H9 (cell line): Measurements from ENCODE around the gene TNK2. TPM values are rescaled to one million over a fixed set of nuclear protein-coding genes. Genes with fewer than 3 reads are reported as not detected.

ENCODE experiments used
- DNase-seq: peaks from one replicate; pipeline ENCODE4 v3.0.0-alpha.2; 2017
- H2AFZ ChIP-seq: one replicate; pipeline ENCODE4 v1.6.1; 2013; ENCODE audit warnings: mild to moderate bottlenecking, low read length, control low read depth, moderate library complexity
- H2AK5ac ChIP-seq: 2 replicates; pipeline ENCODE4 v1.6.1; 2013; ENCODE audit warnings: low read length, control low read depth, mixed read lengths; ENCODE audit not compliant: insufficient read length
- H2BK120ac ChIP-seq: one replicate; pipeline ENCODE4 v1.6.1; 2013; ENCODE audit warnings: low read depth, mild to moderate bottlenecking, low read length, control low read depth, inconsistent platforms; ENCODE audit not compliant: poor library complexity, severe bottlenecking
- H2BK12ac ChIP-seq: 2 replicates; pipeline ENCODE4 v1.6.1; 2013; ENCODE audit warnings: low read length, control low read depth, mixed read lengths, low read depth; ENCODE audit not compliant: insufficient read length
- H2BK15ac ChIP-seq: 2 replicates; pipeline ENCODE4 v1.6.1; 2013; ENCODE audit warnings: low read depth, low read length, control low read depth
- H2BK20ac ChIP-seq: one replicate; pipeline ENCODE4 v1.6.1; 2013; ENCODE audit warnings: low read depth, mild to moderate bottlenecking, low read length, control low read depth, inconsistent platforms; ENCODE audit not compliant: poor library complexity, severe bottlenecking
- H2BK5ac ChIP-seq: 2 replicates; pipeline ENCODE4 v1.6.1; 2013; ENCODE audit warnings: low read length, control low read depth, mixed read lengths; ENCODE audit not compliant: insufficient read length
- H3K14ac ChIP-seq: 2 replicates; pipeline ENCODE4 v1.6.1; 2013; ENCODE audit warnings: low read length, control low read depth; ENCODE audit not compliant: insufficient read depth
- H3K18ac ChIP-seq: 2 replicates; pipeline ENCODE4 v1.6.1; 2013; ENCODE audit warnings: low read depth, mild to moderate bottlenecking, mixed read lengths, low read length, control low read depth; ENCODE audit not compliant: insufficient read length
- H3K23ac ChIP-seq: 2 replicates; pipeline ENCODE4 v1.6.1; 2013; ENCODE audit warnings: low read length, control low read depth, mixed read lengths, low read depth; ENCODE audit not compliant: insufficient read length
- H3K23me2 ChIP-seq: 2 replicates; pipeline ENCODE4 v1.6.1; 2013; ENCODE audit warnings: low read depth, mild to moderate bottlenecking, mixed read lengths, low read length, control low read depth; ENCODE audit not compliant: insufficient read length, poor library complexity, severe bottlenecking
- H3K27ac ChIP-seq: 2 replicates; pipeline ENCODE4 v1.5.1; 2013; ENCODE audit warnings: low read length, control low read depth, mixed read lengths, low read depth; ENCODE audit not compliant: insufficient read length
- H3K27me3 ChIP-seq: 2 replicates; pipeline ENCODE4 v1.6.1; 2013; ENCODE audit warnings: low read length, control low read depth, inconsistent platforms; ENCODE audit not compliant: insufficient read depth
- H3K4ac ChIP-seq: 2 replicates; pipeline ENCODE4 v1.6.1; 2013; ENCODE audit warnings: low read depth, mild to moderate bottlenecking, control low read depth, inconsistent platforms, low read length, moderate library complexity
- H3K4me1 ChIP-seq: 2 replicates; pipeline ENCODE4 v1.6.1; 2013; ENCODE audit warnings: low read length, control low read depth, inconsistent platforms; ENCODE audit not compliant: insufficient read depth
- H3K4me2 ChIP-seq: 2 replicates; pipeline ENCODE4 v1.6.1; 2013; ENCODE audit warnings: low read length, control low read depth, mixed read lengths; ENCODE audit not compliant: insufficient read length, insufficient read depth
- H3K56ac ChIP-seq: 2 replicates; pipeline ENCODE4 v1.6.1; 2013; ENCODE audit warnings: low read depth, mild to moderate bottlenecking, mixed read lengths, low read length, control low read depth; ENCODE audit not compliant: insufficient read length
- H3K79me1 ChIP-seq: 2 replicates; pipeline ENCODE4 v1.6.1; 2013; ENCODE audit warnings: low read depth, mild to moderate bottlenecking, moderate library complexity, low read length, control low read depth, inconsistent platforms; ENCODE audit not compliant: insufficient read depth, poor library complexity, severe bottlenecking
- H3K79me2 ChIP-seq: 2 replicates; pipeline ENCODE4 v1.6.1; 2013; ENCODE audit warnings: low read length, control low read depth, inconsistent platforms; ENCODE audit not compliant: insufficient read depth
- H3K9ac ChIP-seq: 2 replicates; pipeline ENCODE4 v1.6.1; 2013; ENCODE audit warnings: low read length, control low read depth, mixed read lengths; ENCODE audit not compliant: insufficient read length; ENCODE audit errors: extremely low read depth
- H3K9me3 ChIP-seq: one replicate; pipeline ENCODE4 v1.6.1; 2013; ENCODE audit warnings: low read depth, low read length, inconsistent platforms; ENCODE audit not compliant: control insufficient read depth
- H3T11ph ChIP-seq: one replicate; pipeline ENCODE4 v1.6.1; 2013; ENCODE audit warnings: mild to moderate bottlenecking, low read length, control low read depth, inconsistent platforms
- H4K20me1 ChIP-seq: one replicate; pipeline ENCODE4 v1.6.1; 2013; ENCODE audit not compliant: control insufficient read depth, insufficient read length, insufficient read depth
- H4K5ac ChIP-seq: 2 replicates; pipeline ENCODE4 v1.6.1; 2013; ENCODE audit warnings: low read depth, mild to moderate bottlenecking, mixed read lengths, low read length, control low read depth; ENCODE audit not compliant: insufficient read length
- H4K8ac ChIP-seq: replicated peaks from 2 replicates; pipeline ENCODE4 v1.6.1; 2013; ENCODE audit warnings: low read length, control low read depth, mixed read lengths, low read depth; ENCODE audit not compliant: insufficient read length
- H4K91ac ChIP-seq: 2 replicates; pipeline ENCODE4 v1.6.1; 2013; ENCODE audit warnings: low read depth, mild to moderate bottlenecking, moderate library complexity, mixed read lengths, low read length, control low read depth; ENCODE audit not compliant: insufficient read length
- H3K27ac Mint-ChIP-seq, 3 experiments: 2 replicates in 2 of 3; 3 replicates in 1 of 3; pipeline ENCODE4 v1.8.0; 2020 to 2021; ENCODE audit warnings: mixed read lengths in 3 of 3, mild to moderate bottlenecking in 1 of 3, moderate library complexity in 1 of 3
- H3K27me3 Mint-ChIP-seq: 2 replicates; pipeline ENCODE4 v1.8.0; 2021; ENCODE audit warnings: low read depth, mild to moderate bottlenecking, moderate library complexity, mixed read lengths
- H3K36me3 Mint-ChIP-seq, 3 experiments: 2 replicates in 2 of 3; 3 replicates in 1 of 3; pipeline ENCODE4 v1.8.0; 2020 to 2021; ENCODE audit warnings: low read depth in 3 of 3, mixed read lengths in 3 of 3; ENCODE audit not compliant: insufficient read depth in 1 of 3
- H3K4me1 Mint-ChIP-seq, 2 experiments: 2 replicates each; pipeline ENCODE4 v1.8.0; 2020; ENCODE audit warnings: mixed read lengths in 2 of 2
- H3K4me3 Mint-ChIP-seq, 2 experiments: 2 replicates in 1 of 2; 3 replicates in 1 of 2; pipeline ENCODE4 v1.8.0; 2020 to 2021; ENCODE audit warnings: mild to moderate bottlenecking in 2 of 2, mixed read lengths in 2 of 2, moderate library complexity in 1 of 2
- H3K9me3 Mint-ChIP-seq, 2 experiments: 2 replicates in 1 of 2; 3 replicates in 1 of 2; pipeline ENCODE4 v1.8.0; 2020; ENCODE audit warnings: mild to moderate bottlenecking in 2 of 2, mixed read lengths in 2 of 2, moderate library complexity in 1 of 2
- WGBS: extraction: QIAGEN DNeasy Blood & Tissue Kit; methylation state at CpG from one replicate; pipeline ENCODE4 v1.1.7; 2013; ENCODE audit warnings: missing lambda C conversion rate, low lambda C conversion rate, mixed read lengths; ENCODE audit not compliant: insufficient read length; ENCODE audit errors: extremely low coverage; 5-methylcytosine and 5-hydroxymethylcytosine counted together
- total RNA-seq: library from RNA; stranded (reverse); gene quantifications from 2 replicates; pipeline ENCODE4 v1.2.1, GENCODE V29; 2021
- TF ChIP-seq, protein P1 (sequence below): fragments of 200-600 bp; sonication (generic); conservative IDR thresholded peaks from 3 replicates; pipeline ENCODE4 v1.8.0; 2021; ENCODE audit warnings: antibody characterized with exemption, mild to moderate bottlenecking

The TNK2 gene
- total RNA-seq, 1 experiment from 2014 or later, result 34.5 TPM

DNA sequence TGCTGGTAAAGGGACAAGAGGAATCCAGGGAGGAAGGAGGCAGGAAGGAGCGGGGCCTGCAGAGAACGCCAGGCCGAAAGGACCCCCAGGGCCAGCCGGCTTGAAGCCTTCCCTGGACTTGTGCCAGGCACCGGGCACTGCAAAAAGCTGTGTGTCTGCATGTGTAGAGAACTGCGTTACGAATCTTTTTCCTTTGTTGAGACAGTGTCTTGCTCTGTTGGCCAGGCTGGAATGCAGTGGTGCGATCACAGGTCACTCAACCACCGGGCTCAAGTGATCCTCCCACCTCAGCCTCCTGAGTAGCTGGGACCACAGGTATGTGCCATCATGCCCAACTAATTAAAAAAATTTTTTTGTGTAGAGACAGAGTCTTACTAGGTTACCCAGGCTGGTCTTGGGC, 79.6 kb downstream of the TNK2 start:
- H3K79me1 ChIP-seq, result no peaks in the 10 kb centered on the region
- no peak overlapping the region for H2BK15ac ChIP-seq
- H2BK5ac ChIP-seq, result no peak overlapping the region
- H4K20me1 ChIP-seq, result no peaks in the 10 kb centered on the region
- no peaks in the 10 kb centered on the region for H3K4me1 ChIP-seq
- no peak overlapping the region for H3K9ac ChIP-seq
- no peak overlapping the region for H2BK12ac ChIP-seq
- H4K8ac ChIP-seq, result no peak overlapping the region
- no peak overlapping the region for H3K18ac ChIP-seq
- Mint-ChIP-seq H3K4me1 (peaks cover 2% of the 10 kb centered on the region in 2 experiments; a peak in 3 of 4 replicates), H3K27me3 (no peaks in the 10 kb centered on the region), H3K36me3 (no peaks in the 10 kb centered on the region), H3K9me3 (no peaks in the 10 kb centered on the region; a peak in 1 of 5 replicates), H3K4me3 (no peak overlapping the region), H3K27ac (no peak overlapping the region)
- H3K23me2 ChIP-seq, result no peaks in the 10 kb centered on the region
- H2AFZ ChIP-seq, result no peak overlapping the region
- H2AK5ac ChIP-seq, result no peak overlapping the region
- no peaks in the 10 kb centered on the region for H3K27me3 ChIP-seq
- no peaks in the 10 kb centered on the region for H3K9me3 ChIP-seq
- H4K91ac ChIP-seq, result no peak overlapping the region
- H3K79me2 ChIP-seq, result 0 out of 2 replicates have a peak, but pooled peaks cover 2% of the 10 kb centered on the region
- no peak overlapping the region for H3K27ac ChIP-seq
- H3K4me2 ChIP-seq, result no peak overlapping the region
- no peak overlapping the region for H2BK120ac ChIP-seq
- TF ChIP-seq, protein P1, sequence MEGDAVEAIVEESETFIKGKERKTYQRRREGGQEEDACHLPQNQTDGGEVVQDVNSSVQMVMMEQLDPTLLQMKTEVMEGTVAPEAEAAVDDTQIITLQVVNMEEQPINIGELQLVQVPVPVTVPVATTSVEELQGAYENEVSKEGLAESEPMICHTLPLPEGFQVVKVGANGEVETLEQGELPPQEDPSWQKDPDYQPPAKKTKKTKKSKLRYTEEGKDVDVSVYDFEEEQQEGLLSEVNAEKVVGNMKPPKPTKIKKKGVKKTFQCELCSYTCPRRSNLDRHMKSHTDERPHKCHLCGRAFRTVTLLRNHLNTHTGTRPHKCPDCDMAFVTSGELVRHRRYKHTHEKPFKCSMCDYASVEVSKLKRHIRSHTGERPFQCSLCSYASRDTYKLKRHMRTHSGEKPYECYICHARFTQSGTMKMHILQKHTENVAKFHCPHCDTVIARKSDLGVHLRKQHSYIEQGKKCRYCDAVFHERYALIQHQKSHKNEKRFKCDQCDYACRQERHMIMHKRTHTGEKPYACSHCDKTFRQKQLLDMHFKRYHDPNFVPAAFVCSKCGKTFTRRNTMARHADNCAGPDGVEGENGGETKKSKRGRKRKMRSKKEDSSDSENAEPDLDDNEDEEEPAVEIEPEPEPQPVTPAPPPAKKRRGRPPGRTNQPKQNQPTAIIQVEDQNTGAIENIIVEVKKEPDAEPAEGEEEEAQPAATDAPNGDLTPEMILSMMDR, result no peak
- H4K5ac ChIP-seq, result no peak overlapping the region
- no peak overlapping the region for H3K23ac ChIP-seq
- no peak overlapping the region for H2BK20ac ChIP-seq
- no peak overlapping the region for H3T11ph ChIP-seq
- no peak overlapping the region for H3K4ac ChIP-seq
- H3K56ac ChIP-seq, result no peak overlapping the region
- DNase-seq, result no peak
- no peak overlapping the region for H3K14ac ChIP-seq
- WGBS, result no CpG with 5 or more reads among the region's 9 CpGs
